ENCODE data around the gene YIF1A. TPM values are rescaled to one million over a fixed set of nuclear protein-coding genes. Genes with fewer than 3 reads are reported as not detected.

The YIF1A gene
- total RNA-seq, 1 donor from 2014 or later, result 115 TPM

DNA sequence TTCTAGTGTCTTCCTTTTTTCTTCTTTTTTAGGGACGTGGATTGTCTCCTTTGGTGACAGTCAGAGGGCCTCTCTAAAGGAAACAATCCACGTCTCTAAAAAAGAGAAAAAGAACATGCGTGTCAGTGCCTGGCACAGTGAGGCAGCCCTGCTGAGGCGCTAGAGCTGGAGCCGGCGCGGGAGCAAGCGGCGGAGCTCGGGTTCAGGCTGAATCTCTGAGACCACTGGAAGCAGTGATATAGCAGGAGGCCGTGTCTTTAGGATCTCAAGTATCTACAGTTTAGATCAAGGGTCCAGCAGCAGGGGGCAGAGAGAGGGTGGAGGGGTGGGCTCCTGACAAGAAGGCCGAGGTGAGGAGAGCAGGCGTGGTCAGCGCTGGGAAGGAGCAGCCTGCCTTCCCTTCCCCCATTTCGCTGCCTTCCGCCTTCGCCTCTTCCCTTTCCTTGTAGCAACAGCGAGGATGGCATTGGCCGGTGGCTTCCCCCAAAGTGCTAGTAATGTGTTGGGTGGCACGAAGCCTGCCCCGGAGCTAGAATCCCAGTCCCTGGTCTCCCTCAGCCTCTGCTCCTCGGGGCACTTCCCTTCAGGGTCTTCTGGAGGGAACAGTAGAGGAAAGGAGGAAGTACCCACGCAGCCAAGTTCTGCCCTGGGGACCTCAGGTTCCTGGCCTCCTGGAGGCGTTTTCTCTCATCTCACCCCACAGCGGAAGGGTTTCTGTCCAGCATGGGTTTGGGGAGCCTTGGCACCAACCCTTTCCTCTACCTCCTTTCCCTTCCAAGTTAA is 48.8 kb downstream of the YIF1A start:
- Mint-ChIP-seq H3K9me3 (ENCODE audit: unreplicated experiment) (peaks cover 1% of the 10 kb centered on the region), H3K27me3 (ENCODE audit: unreplicated experiment) (peaks cover 3% of the 10 kb centered on the region), H3K27ac (ENCODE audit: unreplicated experiment) (no peak overlapping the region), H3K4me3 (ENCODE audit: unreplicated experiment) (no peak overlapping the region), H3K36me3 (ENCODE audit: unreplicated experiment) (no peaks in the 10 kb centered on the region), H3K4me1 (ENCODE audit: low read depth, unreplicated experiment) (peaks cover 11% of the 10 kb centered on the region)
- no peak for DNase-seq
- TF ChIP-seq, protein P1, sequence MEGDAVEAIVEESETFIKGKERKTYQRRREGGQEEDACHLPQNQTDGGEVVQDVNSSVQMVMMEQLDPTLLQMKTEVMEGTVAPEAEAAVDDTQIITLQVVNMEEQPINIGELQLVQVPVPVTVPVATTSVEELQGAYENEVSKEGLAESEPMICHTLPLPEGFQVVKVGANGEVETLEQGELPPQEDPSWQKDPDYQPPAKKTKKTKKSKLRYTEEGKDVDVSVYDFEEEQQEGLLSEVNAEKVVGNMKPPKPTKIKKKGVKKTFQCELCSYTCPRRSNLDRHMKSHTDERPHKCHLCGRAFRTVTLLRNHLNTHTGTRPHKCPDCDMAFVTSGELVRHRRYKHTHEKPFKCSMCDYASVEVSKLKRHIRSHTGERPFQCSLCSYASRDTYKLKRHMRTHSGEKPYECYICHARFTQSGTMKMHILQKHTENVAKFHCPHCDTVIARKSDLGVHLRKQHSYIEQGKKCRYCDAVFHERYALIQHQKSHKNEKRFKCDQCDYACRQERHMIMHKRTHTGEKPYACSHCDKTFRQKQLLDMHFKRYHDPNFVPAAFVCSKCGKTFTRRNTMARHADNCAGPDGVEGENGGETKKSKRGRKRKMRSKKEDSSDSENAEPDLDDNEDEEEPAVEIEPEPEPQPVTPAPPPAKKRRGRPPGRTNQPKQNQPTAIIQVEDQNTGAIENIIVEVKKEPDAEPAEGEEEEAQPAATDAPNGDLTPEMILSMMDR (IDR thresholded peaks at IDR 0.05; ENCODE audit: partially characterized antibody, unreplicated experiment), result no peak

- Mint-ChIP-seq H3K9me3 (ENCODE audit: unreplicated experiment) (peaks cover 1% of the 10 kb centered on the region), H3K27me3 (ENCODE audit: unreplicated experiment) (peaks cover 3% of the 10 kb centered on the region), H3K4me3 (ENCODE audit: unreplicated experiment) (no peak overlapping the region), H3K4me1 (ENCODE audit: low read depth, unreplicated experiment) (peaks cover 10% of the 10 kb centered on the region), H3K27ac (ENCODE audit: unreplicated experiment) (no peak overlapping the region), H3K36me3 (ENCODE audit: unreplicated experiment) (no peaks in the 10 kb centered on the region)
- no peak for DNase-seq
- TF ChIP-seq, protein P1 (IDR thresholded peaks at IDR 0.05; ENCODE audit: partially characterized antibody, unreplicated experiment), result no peak
These were observed 49.4 kb downstream of the YIF1A start for GRCh38 chr11:66239511-66239910.

- H3K27ac Mint-ChIP-seq (ENCODE audit: unreplicated experiment), result no peak overlapping the region
- H3K4me1 Mint-ChIP-seq (ENCODE audit: low read depth, unreplicated experiment), result peaks cover 8% of the 10 kb centered on the region
- H3K27me3 Mint-ChIP-seq (ENCODE audit: unreplicated experiment), result no peaks in the 10 kb centered on the region
- no peak for DNase-seq
- peaks cover 1% of the 10 kb centered on the region for H3K9me3 Mint-ChIP-seq (ENCODE audit: unreplicated experiment)
- no peak overlapping the region for H3K4me3 Mint-ChIP-seq (ENCODE audit: unreplicated experiment)
- H3K36me3 Mint-ChIP-seq (ENCODE audit: unreplicated experiment), result no peaks in the 10 kb centered on the region
- TF ChIP-seq, protein P1 (IDR thresholded peaks at IDR 0.05; ENCODE audit: partially characterized antibody, unreplicated experiment), result no peak
These were observed 50.0 kb downstream of the YIF1A start for GRCh38 chr11:66238786-66239413.

DNA sequence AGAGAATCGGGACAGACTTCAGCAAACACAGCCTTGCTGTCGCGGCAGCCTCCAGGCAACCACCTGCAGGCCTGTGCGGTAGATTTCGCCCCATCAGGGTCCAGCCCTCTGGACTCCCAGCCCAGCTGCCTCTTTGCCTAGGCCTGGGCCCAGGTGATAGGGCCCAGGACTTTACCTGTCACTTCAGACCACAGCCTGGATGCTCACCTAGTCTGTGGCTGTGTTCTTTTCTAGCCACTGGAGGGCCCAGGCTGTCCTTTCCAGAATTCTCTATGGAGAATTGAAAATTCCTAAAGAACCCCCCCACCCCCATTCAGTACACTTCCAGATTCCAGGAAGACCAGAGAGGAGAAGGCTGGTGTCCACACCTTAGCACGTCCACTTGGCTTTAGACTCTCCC is 51.1 kb downstream of the YIF1A start:
- Mint-ChIP-seq H3K36me3 (ENCODE audit: unreplicated experiment) (no peaks in the 10 kb centered on the region), H3K27ac (ENCODE audit: unreplicated experiment) (no peak overlapping the region), H3K4me3 (ENCODE audit: unreplicated experiment) (no peak overlapping the region), H3K27me3 (ENCODE audit: unreplicated experiment) (peaks cover 2% of the 10 kb centered on the region), H3K4me1 (ENCODE audit: low read depth, unreplicated experiment) (peaks cover 9% of the 10 kb centered on the region), H3K9me3 (ENCODE audit: unreplicated experiment) (peaks cover 2% of the 10 kb centered on the region)
- TF ChIP-seq, protein P1 (IDR thresholded peaks at IDR 0.05; ENCODE audit: partially characterized antibody, unreplicated experiment), result no peak
- no peak for DNase-seq

DNA sequence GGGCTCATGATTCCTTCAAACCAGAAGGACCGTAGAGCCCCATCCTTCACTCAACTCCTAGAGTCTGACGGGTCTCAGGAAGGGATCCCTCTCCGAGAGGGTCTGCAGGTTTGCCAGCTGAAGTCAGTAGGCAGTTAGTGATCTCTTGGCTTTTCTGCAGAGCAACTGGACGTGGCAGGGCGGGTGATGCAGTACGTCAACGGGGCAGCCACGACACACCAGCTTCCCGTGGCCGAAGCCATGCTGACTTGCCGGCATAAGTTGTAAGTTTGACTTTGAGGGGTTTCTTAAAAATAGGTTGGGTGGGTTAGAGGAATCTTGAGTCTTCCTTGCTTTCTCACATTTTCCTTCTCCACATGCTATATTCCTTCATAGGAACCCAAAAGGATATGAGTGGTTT is 53.8 kb downstream of the YIF1A start:
- Mint-ChIP-seq H3K36me3 (ENCODE audit: unreplicated experiment) (no peaks in the 10 kb centered on the region), H3K4me3 (ENCODE audit: unreplicated experiment) (no peak overlapping the region), H3K4me1 (ENCODE audit: low read depth, unreplicated experiment) (peaks cover 21% of the 10 kb centered on the region), H3K27ac (ENCODE audit: unreplicated experiment) (no peak overlapping the region), H3K27me3 (ENCODE audit: unreplicated experiment) (peaks cover 5% of the 10 kb centered on the region), H3K9me3 (ENCODE audit: unreplicated experiment) (peaks cover 5% of the 10 kb centered on the region)
- TF ChIP-seq, protein P1 (IDR thresholded peaks at IDR 0.05; ENCODE audit: partially characterized antibody, unreplicated experiment), result no peak
- no peak for DNase-seq

Measured in glutamatergic neuron (in vitro differentiated cells).